Stomach smooth muscle (tissue), 2 donors: Measurements from ENCODE around the gene FADS3.

Source experiments
- H3K27ac ChIP-seq: one replicate; pipeline ENCODE4 v1.7.0; 2013; ENCODE audit warnings: mild to moderate bottlenecking, low read length, inconsistent platforms
- H3K27me3 ChIP-seq, 2 donors: one replicate each; pipeline ENCODE4 v1.7.0; 2013; ENCODE audit warnings: low read length in 2 of 2; ENCODE audit not compliant: insufficient read depth in 2 of 2, control insufficient read depth in 1 of 2
- H3K36me3 ChIP-seq, 2 donors: one replicate each; pipeline ENCODE4 v1.7.0; 2013; ENCODE audit warnings: low read length in 2 of 2; ENCODE audit not compliant: control insufficient read depth in 2 of 2, insufficient read depth in 2 of 2
- H3K4me1 ChIP-seq: one replicate; pipeline ENCODE4 v1.7.0; 2013; ENCODE audit warnings: low read length; ENCODE audit not compliant: control insufficient read depth, insufficient read depth
- H3K4me3 ChIP-seq, 2 donors: one replicate each; pipeline ENCODE4 v1.7.0; 2013; ENCODE audit warnings: low read length in 2 of 2
- H3K9ac ChIP-seq, 2 donors: one replicate each; pipeline ENCODE4 v1.7.0; 2013; ENCODE audit warnings: low read length in 2 of 2, mild to moderate bottlenecking in 1 of 2
- H3K9me3 ChIP-seq, 2 donors: one replicate each; pipeline ENCODE4 v1.7.0; 2013; ENCODE audit warnings: low read length in 2 of 2; ENCODE audit not compliant: control insufficient read depth in 2 of 2
- donor health status: healthy.
- donor health status: Pancreatic carcinoma.

The FADS3 gene

DNA sequence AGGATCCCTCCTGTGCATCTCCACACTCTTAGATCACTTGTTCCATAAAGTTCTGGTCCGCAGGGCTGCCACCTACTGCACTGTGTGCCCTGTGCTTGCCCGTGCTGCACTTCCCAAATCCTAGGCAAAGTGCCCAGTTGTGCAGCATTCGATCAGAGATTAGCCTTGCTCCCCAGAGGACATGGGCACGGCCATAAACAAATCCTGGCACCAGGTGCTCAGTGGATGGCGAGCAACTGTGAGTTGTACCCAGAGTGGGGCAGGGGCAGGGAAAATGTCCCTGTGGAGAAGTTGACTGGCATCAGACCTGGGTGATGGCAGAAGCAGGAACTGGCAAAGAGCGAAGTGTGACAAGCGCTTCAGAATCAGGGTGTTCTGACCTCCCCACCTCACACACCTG, 58.6 kb downstream of the FADS3 start:
- Histone ChIP-seq H3K27ac (no peak overlapping the region), H3K4me1 (peaks cover 28% of the 10 kb centered on the region)

GRCh38 chr11:61832207-61832606, 59.1 kb downstream of the FADS3 start:
- Histone ChIP-seq H3K4me3 (no peak overlapping the region), H3K27me3 (peaks cover 12 to 17% of the 10 kb centered on the region in 2 donors), H3K9ac (no peak overlapping the region), H3K27ac (no peak overlapping the region), H3K4me1 (peaks cover 34% of the 10 kb centered on the region), H3K36me3 (no peaks in the 10 kb centered on the region), H3K9me3 (no peaks in the 10 kb centered on the region)

More for the DNA sequence above, 58.6 kb downstream of the FADS3 start:
- Histone ChIP-seq H3K36me3 (no peaks in the 10 kb centered on the region), H3K27me3 (peaks cover 12 to 16% of the 10 kb centered on the region in 2 donors), H3K9ac (no peak overlapping the region), H3K4me3 (no peak overlapping the region), H3K9me3 (no peaks in the 10 kb centered on the region)

GRCh38 chr11:61830237-61831105, 60.9 kb downstream of the FADS3 start:
- no peaks in the 10 kb centered on the region for H3K9me3 ChIP-seq
- peaks cover 16 to 17% of the 10 kb centered on the region in 2 donors for H3K27me3 ChIP-seq
- H3K4me3 ChIP-seq = peak overlapping the region in 1 of 2 donors; percentile 78
- peaks cover 39% of the 10 kb centered on the region for H3K4me1 ChIP-seq
- no peaks in the 10 kb centered on the region for H3K36me3 ChIP-seq
- no peak overlapping the region for H3K9ac ChIP-seq
- peak overlapping the region; percentile 49 for H3K27ac ChIP-seq

- Histone ChIP-seq H3K4me3 (peak overlapping the region in 1 of 2 donors; percentile 78), H3K27me3 (peaks cover 16 to 17% of the 10 kb centered on the region in 2 donors), H3K27ac (peak overlapping the region; percentile 24), H3K36me3 (no peaks in the 10 kb centered on the region), H3K9ac (peak overlapping the region in 1 of 2 donors; percentile 63), H3K4me1 (peaks cover 35% of the 10 kb centered on the region), H3K9me3 (no peaks in the 10 kb centered on the region)
Observed at GRCh38 chr11:61829806-61830205, 61.5 kb downstream of the FADS3 start.

- H3K4me3 ChIP-seq = peak overlapping the region; percentile 58 to 78
- H3K36me3 ChIP-seq = no peaks in the 10 kb centered on the region
- H3K27ac ChIP-seq = peak overlapping the region; percentile 55
- peak overlapping the region; percentile 42 to 63 for H3K9ac ChIP-seq
- peaks cover 16 to 17% of the 10 kb centered on the region in 2 donors for H3K27me3 ChIP-seq
- peaks cover 35% of the 10 kb centered on the region for H3K4me1 ChIP-seq
- no peaks in the 10 kb centered on the region for H3K9me3 ChIP-seq
Observed at GRCh38 chr11:61828629-61829407, 62.5 kb downstream of the FADS3 start.

- Histone ChIP-seq H3K9me3 (no peaks in the 10 kb centered on the region), H3K4me3 (peak overlapping the region; percentile 58 to 78), H3K9ac (peak overlapping the region; percentile 42 to 63), H3K27ac (peak overlapping the region; percentile 55), H3K4me1 (peaks cover 35% of the 10 kb centered on the region), H3K36me3 (no peaks in the 10 kb centered on the region), H3K27me3 (peaks cover 16 to 17% of the 10 kb centered on the region in 2 donors)
Observed at GRCh38 chr11:61828379-61828628, 63.0 kb downstream of the FADS3 start.

DNA sequence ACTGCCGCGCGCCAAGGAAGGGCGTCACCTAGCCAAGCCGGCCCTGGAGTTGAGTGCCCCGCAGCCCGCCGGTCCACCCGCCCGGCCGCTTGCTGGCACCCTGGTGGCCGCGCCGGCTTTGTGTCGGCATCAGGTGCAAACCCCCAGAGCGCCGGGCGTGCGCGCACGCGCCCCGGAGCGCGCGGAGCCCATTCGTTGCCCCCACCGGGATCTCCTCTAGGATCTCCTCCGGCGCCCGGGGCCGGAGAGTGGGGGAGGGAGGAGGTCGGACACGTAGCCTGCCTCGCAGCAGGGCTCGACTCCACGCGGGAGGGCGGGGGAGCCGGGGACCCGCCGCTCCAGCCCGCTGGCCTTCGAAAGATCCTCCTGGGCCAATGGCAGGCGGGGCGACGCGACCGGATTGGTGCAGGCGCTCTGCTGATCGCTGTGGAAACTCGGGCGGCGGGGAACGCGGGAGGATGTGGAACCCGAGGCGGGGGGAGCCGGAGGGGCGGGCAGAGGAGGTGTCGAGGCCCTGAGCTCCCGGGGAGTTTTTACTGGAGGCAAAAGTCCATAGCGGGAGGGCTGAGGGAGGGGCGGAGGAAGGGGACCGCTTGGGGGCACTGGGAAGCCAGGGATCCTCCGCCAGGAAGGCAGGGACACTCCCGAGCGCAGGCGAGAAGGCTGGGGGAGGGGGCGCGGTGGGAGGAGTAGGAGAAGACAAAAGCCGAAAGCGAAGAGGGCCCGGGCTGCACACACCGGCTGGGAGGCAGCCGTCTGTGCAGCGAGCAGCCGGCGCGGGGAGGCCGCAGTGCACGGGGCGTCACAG, 63.6 kb downstream of the FADS3 start, which contains the start of gene FADS2:
FADS2 (plus strand) TSS at position 730 of the 808 bp plus-strand sequence. CDS start 91 bp downstream, outside the sequence.
- Histone ChIP-seq H3K36me3 (no peaks in the 10 kb centered on the region), H3K4me1 (peaks cover 32% of the 10 kb centered on the region), H3K9ac (peak within 1 kb of the TSS; percentile 42 to 63), H3K27me3 (peaks cover 16 to 17% of the 10 kb centered on the region in 2 donors), H3K27ac (peak within 1 kb of the TSS; percentile 55), H3K4me3 (peak within 1 kb of the TSS; percentile 58 to 78), H3K9me3 (no peaks in the 10 kb centered on the region)

DNA sequence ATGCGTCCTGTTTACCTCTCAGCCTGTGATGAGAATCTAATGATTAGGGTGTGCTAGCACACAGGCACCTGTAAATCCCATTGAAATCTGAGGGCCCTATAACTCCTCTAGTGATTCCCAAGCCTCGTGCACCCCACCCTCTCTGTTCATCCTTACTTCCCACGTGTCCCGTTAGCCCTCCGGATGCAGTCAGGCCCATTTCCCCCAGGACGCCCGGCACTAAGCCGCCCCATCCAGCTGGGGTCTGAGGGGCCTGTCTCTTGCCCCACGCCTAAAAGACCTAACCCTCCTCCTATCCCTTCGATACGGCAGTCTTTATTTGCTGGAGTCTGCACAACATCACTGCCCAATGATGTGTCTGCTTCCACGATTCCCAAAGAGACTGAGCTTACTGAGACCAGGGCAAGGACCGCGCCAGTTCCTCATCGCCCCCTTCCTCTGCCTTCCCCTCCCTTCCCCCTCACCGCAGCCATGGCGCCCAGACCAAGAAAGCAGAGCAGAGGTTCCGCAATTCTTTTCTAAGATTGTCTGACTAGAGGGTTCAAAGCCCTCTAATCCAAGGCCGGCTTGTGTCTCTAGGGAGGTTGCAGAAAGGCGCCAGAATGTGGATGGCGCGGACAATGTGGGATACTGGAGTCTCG, 64.3 kb downstream of the FADS3 start:
- Histone ChIP-seq H3K4me1 (peaks cover 31% of the 10 kb centered on the region), H3K27me3 (peaks cover 13 to 17% of the 10 kb centered on the region in 2 donors), H3K36me3 (no peaks in the 10 kb centered on the region), H3K9me3 (no peaks in the 10 kb centered on the region), H3K27ac (peak overlapping the region; percentile 55), H3K4me3 (peak overlapping the region; percentile 9 to 78), H3K9ac (peak overlapping the region; percentile 13 to 39)
